Breast epithelium (tissue), 4 donors: ENCODE results near the gene SEMA3C. TPM values are rescaled to one million over a fixed set of nuclear protein-coding genes. Genes with fewer than 3 reads are reported as not detected.

Experiments
- DNase-seq, 2 donors: peaks; one replicate each; pipeline ENCODE4 v3.0.0-alpha.2; 2019; ENCODE audit warnings: low spot score in 2 of 2
- H3K27ac ChIP-seq, 2 donors: fragments of 200-600 bp; sonication (generic) in 1 of 2; one replicate each; pipeline ENCODE4 v1.5.1; 2016 to 2019; ENCODE audit warnings: mild to moderate bottlenecking in 1 of 2
- H3K27me3 ChIP-seq, 2 donors: fragments of 200-600 bp; sonication (generic) in 1 of 2; one replicate each; pipeline versions ENCODE4 v1.5.1 to v1.6.0; 2017 to 2019; ENCODE audit warnings: control low read depth in 1 of 2, mild to moderate bottlenecking in 1 of 2
- H3K36me3 ChIP-seq: fragments of 200-600 bp; one replicate; pipeline ENCODE4 v1.5.1; 2019
- H3K4me1 ChIP-seq, 2 donors: fragments of 200-600 bp; sonication (generic); one replicate each; pipeline ENCODE4 v1.5.1; 2016 to 2019; ENCODE audit warnings: control low read depth in 1 of 2
- H3K4me3 ChIP-seq, 3 donors: fragments of 200-600 bp; sonication (generic); 1 replicate in 2 of 3; 2 replicates in 1 of 3; pipeline ENCODE4 v1.5.1; 2016 to 2019; ENCODE audit warnings: mild to moderate bottlenecking in 3 of 3, moderate library complexity in 2 of 3
- H3K9me3 ChIP-seq, 2 donors: fragments of 200-600 bp; sonication (generic) in 1 of 2; one replicate each; pipeline ENCODE4 v1.5.1; 2016 to 2019; ENCODE audit warnings: control low read depth in 1 of 2
- CTCF ChIP-seq, 3 donors: fragments of 450-650 bp; IDR thresholded peaks; one replicate each; pipeline ENCODE4 v1.5.1; 2016 to 2017; ENCODE audit warnings: antibody characterized with exemption in 3 of 3, mild to moderate bottlenecking in 3 of 3, moderate library complexity in 3 of 3
- POLR2A ChIP-seq: fragments of 450-650 bp; IDR thresholded peaks from one replicate; pipeline ENCODE4 v1.6.1; 2016; ENCODE audit warnings: antibody characterized with exemption, mild to moderate bottlenecking, moderate library complexity
- POLR2AphosphoS5 ChIP-seq, 3 donors: sonication (generic); formaldehyde crosslinking; IDR thresholded peaks; one replicate each; pipeline ENCODE4 v1.6.1; 2017; ENCODE audit warnings: antibody characterized with exemption in 3 of 3
- intact Hi-C: fragments of 100-400 bp; cut with DNase I; formaldehyde crosslinking; loops from one replicate; pipeline ENCODE4 v1.15.1; 2023; ENCODE audit warnings: low total_unique reads
- total RNA-seq, 3 donors: library from RNA; depleted of rRNA; stranded (reverse); fragments of >200 nt; gene quantifications; one replicate each; pipeline ENCODE4 v1.1.0, GENCODE V29; 2016

The SEMA3C gene
- total RNA-seq, 3 donors from 2014 or later: 67.5 to 157 (median 108) TPM

GRCh38 chr7:80785276-80785675, 133.6 kb downstream of the SEMA3C start:
- Histone ChIP-seq H3K9me3 (no peaks in the 10 kb centered on the region), H3K36me3 (no peaks in the 10 kb centered on the region), H3K4me3 (no peak overlapping the region), H3K4me1 (no peaks in the 10 kb centered on the region), H3K27ac (no peak overlapping the region), H3K27me3 (no peaks in the 10 kb centered on the region)
- DNase-seq: no peak
- intact Hi-C loops: no loop called here
- no peak for TF ChIP-seq POLR2AphosphoS5 (IDR thresholded peaks at IDR 0.05)
- no peak for TF ChIP-seq CTCF (IDR thresholded peaks at IDR 0.05)
- no peak for TF ChIP-seq POLR2A

GRCh38 chr7:80783678-80784327, 135.0 kb downstream of the SEMA3C start:
- TF ChIP-seq POLR2A (no peak), POLR2AphosphoS5 (IDR thresholded peaks at IDR 0.05) (no peak), CTCF (IDR thresholded peaks at IDR 0.05) (no peak)
- H3K9me3 ChIP-seq: no peaks in the 10 kb centered on the region
- H3K27me3 ChIP-seq: no peaks in the 10 kb centered on the region
- H3K4me3 ChIP-seq: no peak overlapping the region
- no peaks in the 10 kb centered on the region for H3K36me3 ChIP-seq
- H3K4me1 ChIP-seq: no peaks in the 10 kb centered on the region
- peak overlapping the region in 1 of 2 donors; percentile 5 for H3K27ac ChIP-seq
- no peak for DNase-seq
- intact Hi-C loops: no loop called here

- peak overlapping the region in 1 of 2 donors; percentile 5 for H3K27ac ChIP-seq
- H3K4me3 ChIP-seq: no peak overlapping the region
- no peaks in the 10 kb centered on the region for H3K9me3 ChIP-seq
- H3K27me3 ChIP-seq: no peaks in the 10 kb centered on the region
- TF ChIP-seq POLR2AphosphoS5 (IDR thresholded peaks at IDR 0.05): no peak
- no peak for TF ChIP-seq POLR2A
- TF ChIP-seq CTCF (IDR thresholded peaks at IDR 0.05): no peak
- H3K36me3 ChIP-seq: no peaks in the 10 kb centered on the region
- intact Hi-C loops: no loop called here
- no peak for DNase-seq
- H3K4me1 ChIP-seq: no peaks in the 10 kb centered on the region
Measured at GRCh38 chr7:80783186-80783677, 135.6 kb downstream of the SEMA3C start.

GRCh38 chr7:80781561-80781979, 137.3 kb downstream of the SEMA3C start:
- H3K4me1 ChIP-seq: no peaks in the 10 kb centered on the region
- no peak overlapping the region for H3K4me3 ChIP-seq
- peak; percentile 79 to 84 for DNase-seq
- intact Hi-C loops: no loop called here
- H3K36me3 ChIP-seq: no peaks in the 10 kb centered on the region
- H3K9me3 ChIP-seq: no peaks in the 10 kb centered on the region
- H3K27me3 ChIP-seq: no peaks in the 10 kb centered on the region
- H3K27ac ChIP-seq: peak overlapping the region; percentile 6 to 29
- TF ChIP-seq CTCF (IDR thresholded peaks at IDR 0.05): no peak
- TF ChIP-seq POLR2AphosphoS5 (IDR thresholded peaks at IDR 0.05): peak in 2 of 3 donors; percentile 45
- TF ChIP-seq POLR2A: no peak

- DNase-seq: no peak
- H3K4me3 ChIP-seq: no peak overlapping the region
- no peaks in the 10 kb centered on the region for H3K4me1 ChIP-seq
- no peaks in the 10 kb centered on the region for H3K36me3 ChIP-seq
- no peaks in the 10 kb centered on the region for H3K27me3 ChIP-seq
- H3K27ac ChIP-seq: peak overlapping the region; percentile 29 to 33
- H3K9me3 ChIP-seq: no peaks in the 10 kb centered on the region
- intact Hi-C loops: no loop called here
- TF ChIP-seq POLR2AphosphoS5 (IDR thresholded peaks at IDR 0.05) (no peak), CTCF (IDR thresholded peaks at IDR 0.05) (no peak), POLR2A (no peak)
Measured at GRCh38 chr7:80781146-80781545, 137.7 kb downstream of the SEMA3C start.
